Measurements from ENCODE around the gene COQ2. TPM values are rescaled to one million over a fixed set of nuclear protein-coding genes. Genes with fewer than 3 reads are reported as not detected.

Gene COQ2
- total and polyA plus RNA-seq, 2 experiments from 2014 or later, result 21.1 to 25.3 TPM

DNA sequence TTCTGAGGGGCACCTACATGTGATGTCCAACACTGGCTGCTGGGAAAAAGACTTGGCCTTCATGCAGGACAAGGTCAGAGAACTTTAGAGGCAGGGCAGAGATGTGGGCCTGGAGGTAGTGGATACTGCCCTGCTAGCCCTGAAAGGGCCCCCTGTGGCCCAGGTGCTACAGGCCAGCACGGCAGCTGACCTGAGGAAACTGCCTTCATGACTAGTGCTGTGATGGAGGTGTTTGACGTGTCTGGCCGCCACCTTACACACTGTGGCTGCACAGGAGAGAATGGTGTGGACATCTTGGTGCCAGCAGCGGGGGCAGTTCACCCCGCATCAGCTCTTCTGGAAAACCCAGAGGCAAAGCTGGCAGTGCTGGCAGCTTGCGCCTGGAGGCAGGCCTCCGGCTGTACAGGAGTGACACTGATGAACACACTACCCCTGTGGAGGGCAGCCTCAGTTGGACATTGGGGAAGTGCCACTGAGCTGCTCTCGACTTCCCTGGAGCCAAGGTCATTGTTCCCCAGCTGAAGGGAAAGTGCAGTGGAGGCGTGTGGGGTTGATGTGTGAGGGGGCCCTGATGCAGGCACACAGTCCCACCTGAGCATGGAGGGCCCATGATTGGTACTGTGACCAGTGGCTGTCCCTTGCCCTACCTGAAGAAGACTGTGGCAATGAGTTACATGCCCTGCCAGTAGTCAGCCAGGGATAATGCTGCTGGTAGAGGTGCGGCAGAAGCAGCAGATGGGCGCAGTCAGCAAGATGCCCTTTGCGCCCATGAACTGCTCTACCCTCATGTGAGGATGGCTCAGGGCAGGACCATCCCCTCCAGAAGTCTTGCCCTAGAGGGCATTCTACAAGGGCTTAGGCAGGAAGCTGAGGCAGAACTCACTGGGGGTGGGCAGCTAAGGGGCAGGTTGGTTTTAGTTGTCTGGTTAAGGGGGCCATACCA lies 36.9 kb downstream of the COQ2 start:
- peaks cover 7% of the 10 kb centered on the region; the same call in 2 of the 3 replicates for H3K4me1 Mint-ChIP-seq
- H3K4me3 Mint-ChIP-seq, result no peak overlapping the region
- Histone ChIP-seq H3K4me2 (no peak overlapping the region), H4K20me1 (replicated peaks; ENCODE audit: insufficient read depth) (no peaks in the 10 kb centered on the region), H3K9me2 (ENCODE audit: insufficient read depth) (no peaks in the 10 kb centered on the region), H3K27me3 (ENCODE audit: insufficient read depth) (no peaks in the 10 kb centered on the region), H2AFZ (no peak overlapping the region), H3K79me2 (replicated peaks; ENCODE audit: insufficient read depth) (no peaks in the 10 kb centered on the region), H3K4me1 (ENCODE audit: insufficient read depth) (no peaks in the 10 kb centered on the region), H3K36me3 (ENCODE audit: insufficient read depth) (no peaks in the 10 kb centered on the region), H3F3A (replicated peaks; ENCODE audit: low read depth) (no peaks in the 10 kb centered on the region), H3K4me3 (no peak overlapping the region), H3K27ac (ENCODE audit: low read depth) (no peak overlapping the region)
- H3K27ac Mint-ChIP-seq, result no peak overlapping the region
- DNase-seq (ENCODE audit: low spot score), result no peak
- no peaks in the 10 kb centered on the region for H3K9me3 Mint-ChIP-seq
- no peak for ATAC-seq
- H3K27me3 Mint-ChIP-seq (ENCODE audit: insufficient read depth, low read depth, poor library complexity), result peaks cover 8% of the 10 kb centered on the region
- no peak for TF ChIP-seq NANOG (IDR thresholded peaks at IDR 0.05; ENCODE audit: borderline replicate concordance)
- no peak for TF ChIP-seq CREB1 (CRISPR knock-in tag; IDR thresholded peaks at IDR 0.05; ENCODE audit: low read depth)
- no peak for TF ChIP-seq POLR2AphosphoS5 (IDR thresholded peaks at IDR 0.05; ENCODE audit: low read depth)
- no peak for TF ChIP-seq JUNB (IDR thresholded peaks at IDR 0.05; ENCODE audit: unreplicated experiment)
- TF ChIP-seq EZH2phosphoT487 (IDR thresholded peaks at IDR 0.05; ENCODE audit: unreplicated experiment), result no peak
- no peak for TF ChIP-seq EZH2 (IDR thresholded peaks at IDR 0.05; ENCODE audit: low read depth, unreplicated experiment)
- TF ChIP-seq, protein P1, sequence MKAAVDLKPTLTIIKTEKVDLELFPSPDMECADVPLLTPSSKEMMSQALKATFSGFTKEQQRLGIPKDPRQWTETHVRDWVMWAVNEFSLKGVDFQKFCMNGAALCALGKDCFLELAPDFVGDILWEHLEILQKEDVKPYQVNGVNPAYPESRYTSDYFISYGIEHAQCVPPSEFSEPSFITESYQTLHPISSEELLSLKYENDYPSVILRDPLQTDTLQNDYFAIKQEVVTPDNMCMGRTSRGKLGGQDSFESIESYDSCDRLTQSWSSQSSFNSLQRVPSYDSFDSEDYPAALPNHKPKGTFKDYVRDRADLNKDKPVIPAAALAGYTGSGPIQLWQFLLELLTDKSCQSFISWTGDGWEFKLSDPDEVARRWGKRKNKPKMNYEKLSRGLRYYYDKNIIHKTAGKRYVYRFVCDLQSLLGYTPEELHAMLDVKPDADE (IDR thresholded peaks at IDR 0.05), result no peak
- TF ChIP-seq, protein P2, sequence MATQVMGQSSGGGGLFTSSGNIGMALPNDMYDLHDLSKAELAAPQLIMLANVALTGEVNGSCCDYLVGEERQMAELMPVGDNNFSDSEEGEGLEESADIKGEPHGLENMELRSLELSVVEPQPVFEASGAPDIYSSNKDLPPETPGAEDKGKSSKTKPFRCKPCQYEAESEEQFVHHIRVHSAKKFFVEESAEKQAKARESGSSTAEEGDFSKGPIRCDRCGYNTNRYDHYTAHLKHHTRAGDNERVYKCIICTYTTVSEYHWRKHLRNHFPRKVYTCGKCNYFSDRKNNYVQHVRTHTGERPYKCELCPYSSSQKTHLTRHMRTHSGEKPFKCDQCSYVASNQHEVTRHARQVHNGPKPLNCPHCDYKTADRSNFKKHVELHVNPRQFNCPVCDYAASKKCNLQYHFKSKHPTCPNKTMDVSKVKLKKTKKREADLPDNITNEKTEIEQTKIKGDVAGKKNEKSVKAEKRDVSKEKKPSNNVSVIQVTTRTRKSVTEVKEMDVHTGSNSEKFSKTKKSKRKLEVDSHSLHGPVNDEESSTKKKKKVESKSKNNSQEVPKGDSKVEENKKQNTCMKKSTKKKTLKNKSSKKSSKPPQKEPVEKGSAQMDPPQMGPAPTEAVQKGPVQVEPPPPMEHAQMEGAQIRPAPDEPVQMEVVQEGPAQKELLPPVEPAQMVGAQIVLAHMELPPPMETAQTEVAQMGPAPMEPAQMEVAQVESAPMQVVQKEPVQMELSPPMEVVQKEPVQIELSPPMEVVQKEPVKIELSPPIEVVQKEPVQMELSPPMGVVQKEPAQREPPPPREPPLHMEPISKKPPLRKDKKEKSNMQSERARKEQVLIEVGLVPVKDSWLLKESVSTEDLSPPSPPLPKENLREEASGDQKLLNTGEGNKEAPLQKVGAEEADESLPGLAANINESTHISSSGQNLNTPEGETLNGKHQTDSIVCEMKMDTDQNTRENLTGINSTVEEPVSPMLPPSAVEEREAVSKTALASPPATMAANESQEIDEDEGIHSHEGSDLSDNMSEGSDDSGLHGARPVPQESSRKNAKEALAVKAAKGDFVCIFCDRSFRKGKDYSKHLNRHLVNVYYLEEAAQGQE (IDR thresholded peaks at IDR 0.05; ENCODE audit: unreplicated experiment), result no peak
- no peak for TF ChIP-seq ZNF114 (CRISPR knock-in tag; IDR thresholded peaks at IDR 0.05)
- TF ChIP-seq STAT1 (IDR thresholded peaks at IDR 0.05; ENCODE audit: unreplicated experiment), result no peak
- no peaks in the 10 kb centered on the region for H3K36me3 Mint-ChIP-seq (ENCODE audit: low read depth)

DNA sequence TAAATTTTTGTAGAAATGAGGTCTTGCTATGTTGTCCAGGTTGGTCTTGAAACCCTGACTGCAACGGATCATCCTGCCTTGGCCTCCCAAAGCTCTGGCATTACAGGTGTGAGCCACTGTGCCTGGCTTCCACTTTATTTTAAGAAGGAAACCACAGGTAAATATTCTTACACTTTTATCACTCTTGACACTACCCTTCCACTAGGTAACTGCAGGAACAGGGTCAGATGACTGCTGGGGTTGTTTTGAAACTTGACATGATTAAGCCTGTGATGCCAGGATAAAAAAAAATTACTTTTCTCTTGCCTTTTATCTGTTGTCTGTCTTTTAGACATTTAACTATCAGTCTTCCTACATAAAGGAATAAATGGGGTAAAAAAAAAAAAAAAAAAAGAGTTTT lies 43.5 kb downstream of the COQ2 start:
- Histone ChIP-seq H4K20me1 (replicated peaks; ENCODE audit: insufficient read depth) (no peaks in the 10 kb centered on the region), H3K9me2 (ENCODE audit: insufficient read depth) (no peaks in the 10 kb centered on the region), H3K79me2 (replicated peaks; ENCODE audit: insufficient read depth) (no peaks in the 10 kb centered on the region), H3K4me3 (no peak overlapping the region), H2AFZ (no peak overlapping the region), H3K27me3 (ENCODE audit: insufficient read depth) (no peaks in the 10 kb centered on the region), H3F3A (replicated peaks; ENCODE audit: low read depth) (no peaks in the 10 kb centered on the region), H3K36me3 (ENCODE audit: insufficient read depth) (no peaks in the 10 kb centered on the region), H3K27ac (ENCODE audit: low read depth) (no peak overlapping the region), H3K4me2 (no peak overlapping the region), H3K4me1 (ENCODE audit: insufficient read depth) (no peaks in the 10 kb centered on the region)
- no peak for ATAC-seq
- Mint-ChIP-seq H3K36me3 (ENCODE audit: low read depth) (no peaks in the 10 kb centered on the region), H3K9me3 (no peaks in the 10 kb centered on the region), H3K4me1 (peaks cover 3% of the 10 kb centered on the region; the same call in 2 of the 3 replicates), H3K27ac (no peak overlapping the region), H3K27me3 (ENCODE audit: insufficient read depth, low read depth, poor library complexity) (no peaks in the 10 kb centered on the region), H3K4me3 (no peak overlapping the region)
- no peak for DNase-seq (ENCODE audit: low spot score)
- no peak for TF ChIP-seq POLR2AphosphoS5 (IDR thresholded peaks at IDR 0.05; ENCODE audit: low read depth)
- no peak for TF ChIP-seq EZH2phosphoT487 (IDR thresholded peaks at IDR 0.05; ENCODE audit: unreplicated experiment)
- no peak for TF ChIP-seq ZNF331 (CRISPR knock-in tag; IDR thresholded peaks at IDR 0.05; ENCODE audit: low read depth)
- no peak for TF ChIP-seq EZH2 (IDR thresholded peaks at IDR 0.05; ENCODE audit: low read depth, unreplicated experiment)
- TF ChIP-seq JUNB (IDR thresholded peaks at IDR 0.05; ENCODE audit: unreplicated experiment), result no peak
